H9 (cell line): ENCODE data around the gene CAMTA1. TPM values are rescaled to one million over a fixed set of nuclear protein-coding genes. Genes with fewer than 3 reads are reported as not detected.

Source experiments
- DNase-seq: peaks from one replicate; pipeline ENCODE4 v3.0.0-alpha.2; 2017
- H2AFZ ChIP-seq: one replicate; pipeline ENCODE4 v1.6.1; 2013; ENCODE audit warnings: mild to moderate bottlenecking, low read length, control low read depth, moderate library complexity
- H2AK5ac ChIP-seq: 2 replicates; pipeline ENCODE4 v1.6.1; 2013; ENCODE audit warnings: low read length, control low read depth, mixed read lengths; ENCODE audit not compliant: insufficient read length
- H2BK120ac ChIP-seq: one replicate; pipeline ENCODE4 v1.6.1; 2013; ENCODE audit warnings: low read depth, mild to moderate bottlenecking, low read length, control low read depth, inconsistent platforms; ENCODE audit not compliant: poor library complexity, severe bottlenecking
- H2BK12ac ChIP-seq: 2 replicates; pipeline ENCODE4 v1.6.1; 2013; ENCODE audit warnings: low read length, control low read depth, mixed read lengths, low read depth; ENCODE audit not compliant: insufficient read length
- H2BK15ac ChIP-seq: 2 replicates; pipeline ENCODE4 v1.6.1; 2013; ENCODE audit warnings: low read depth, low read length, control low read depth
- H2BK20ac ChIP-seq: one replicate; pipeline ENCODE4 v1.6.1; 2013; ENCODE audit warnings: low read depth, mild to moderate bottlenecking, low read length, control low read depth, inconsistent platforms; ENCODE audit not compliant: poor library complexity, severe bottlenecking
- H2BK5ac ChIP-seq: 2 replicates; pipeline ENCODE4 v1.6.1; 2013; ENCODE audit warnings: low read length, control low read depth, mixed read lengths; ENCODE audit not compliant: insufficient read length
- H3K14ac ChIP-seq: 2 replicates; pipeline ENCODE4 v1.6.1; 2013; ENCODE audit warnings: low read length, control low read depth; ENCODE audit not compliant: insufficient read depth
- H3K18ac ChIP-seq: 2 replicates; pipeline ENCODE4 v1.6.1; 2013; ENCODE audit warnings: low read depth, mild to moderate bottlenecking, mixed read lengths, low read length, control low read depth; ENCODE audit not compliant: insufficient read length
- H3K23ac ChIP-seq: 2 replicates; pipeline ENCODE4 v1.6.1; 2013; ENCODE audit warnings: low read length, control low read depth, mixed read lengths, low read depth; ENCODE audit not compliant: insufficient read length
- H3K23me2 ChIP-seq: 2 replicates; pipeline ENCODE4 v1.6.1; 2013; ENCODE audit warnings: low read depth, mild to moderate bottlenecking, mixed read lengths, low read length, control low read depth; ENCODE audit not compliant: insufficient read length, poor library complexity, severe bottlenecking
- H3K27ac ChIP-seq: 2 replicates; pipeline ENCODE4 v1.5.1; 2013; ENCODE audit warnings: low read length, control low read depth, mixed read lengths, low read depth; ENCODE audit not compliant: insufficient read length
- H3K27me3 ChIP-seq: 2 replicates; pipeline ENCODE4 v1.6.1; 2013; ENCODE audit warnings: low read length, control low read depth, inconsistent platforms; ENCODE audit not compliant: insufficient read depth
- H3K4ac ChIP-seq: 2 replicates; pipeline ENCODE4 v1.6.1; 2013; ENCODE audit warnings: low read depth, mild to moderate bottlenecking, control low read depth, inconsistent platforms, low read length, moderate library complexity
- H3K4me1 ChIP-seq: 2 replicates; pipeline ENCODE4 v1.6.1; 2013; ENCODE audit warnings: low read length, control low read depth, inconsistent platforms; ENCODE audit not compliant: insufficient read depth
- H3K4me2 ChIP-seq: 2 replicates; pipeline ENCODE4 v1.6.1; 2013; ENCODE audit warnings: low read length, control low read depth, mixed read lengths; ENCODE audit not compliant: insufficient read length, insufficient read depth
- H3K56ac ChIP-seq: 2 replicates; pipeline ENCODE4 v1.6.1; 2013; ENCODE audit warnings: low read depth, mild to moderate bottlenecking, mixed read lengths, low read length, control low read depth; ENCODE audit not compliant: insufficient read length
- H3K79me1 ChIP-seq: 2 replicates; pipeline ENCODE4 v1.6.1; 2013; ENCODE audit warnings: low read depth, mild to moderate bottlenecking, moderate library complexity, low read length, control low read depth, inconsistent platforms; ENCODE audit not compliant: insufficient read depth, poor library complexity, severe bottlenecking
- H3K79me2 ChIP-seq: 2 replicates; pipeline ENCODE4 v1.6.1; 2013; ENCODE audit warnings: low read length, control low read depth, inconsistent platforms; ENCODE audit not compliant: insufficient read depth
- H3K9ac ChIP-seq: 2 replicates; pipeline ENCODE4 v1.6.1; 2013; ENCODE audit warnings: low read length, control low read depth, mixed read lengths; ENCODE audit not compliant: insufficient read length; ENCODE audit errors: extremely low read depth
- H3K9me3 ChIP-seq: one replicate; pipeline ENCODE4 v1.6.1; 2013; ENCODE audit warnings: low read depth, low read length, inconsistent platforms; ENCODE audit not compliant: control insufficient read depth
- H3T11ph ChIP-seq: one replicate; pipeline ENCODE4 v1.6.1; 2013; ENCODE audit warnings: mild to moderate bottlenecking, low read length, control low read depth, inconsistent platforms
- H4K20me1 ChIP-seq: one replicate; pipeline ENCODE4 v1.6.1; 2013; ENCODE audit not compliant: control insufficient read depth, insufficient read length, insufficient read depth
- H4K5ac ChIP-seq: 2 replicates; pipeline ENCODE4 v1.6.1; 2013; ENCODE audit warnings: low read depth, mild to moderate bottlenecking, mixed read lengths, low read length, control low read depth; ENCODE audit not compliant: insufficient read length
- H4K8ac ChIP-seq: replicated peaks from 2 replicates; pipeline ENCODE4 v1.6.1; 2013; ENCODE audit warnings: low read length, control low read depth, mixed read lengths, low read depth; ENCODE audit not compliant: insufficient read length
- H4K91ac ChIP-seq: 2 replicates; pipeline ENCODE4 v1.6.1; 2013; ENCODE audit warnings: low read depth, mild to moderate bottlenecking, moderate library complexity, mixed read lengths, low read length, control low read depth; ENCODE audit not compliant: insufficient read length
- H3K27ac Mint-ChIP-seq, 3 experiments: 2 replicates in 2 of 3; 3 replicates in 1 of 3; pipeline ENCODE4 v1.8.0; 2020 to 2021; ENCODE audit warnings: mixed read lengths in 3 of 3, mild to moderate bottlenecking in 1 of 3, moderate library complexity in 1 of 3
- H3K27me3 Mint-ChIP-seq: 2 replicates; pipeline ENCODE4 v1.8.0; 2021; ENCODE audit warnings: low read depth, mild to moderate bottlenecking, moderate library complexity, mixed read lengths
- H3K36me3 Mint-ChIP-seq, 3 experiments: 2 replicates in 2 of 3; 3 replicates in 1 of 3; pipeline ENCODE4 v1.8.0; 2020 to 2021; ENCODE audit warnings: low read depth in 3 of 3, mixed read lengths in 3 of 3; ENCODE audit not compliant: insufficient read depth in 1 of 3
- H3K4me1 Mint-ChIP-seq, 2 experiments: 2 replicates each; pipeline ENCODE4 v1.8.0; 2020; ENCODE audit warnings: mixed read lengths in 2 of 2
- H3K4me3 Mint-ChIP-seq, 2 experiments: 2 replicates in 1 of 2; 3 replicates in 1 of 2; pipeline ENCODE4 v1.8.0; 2020 to 2021; ENCODE audit warnings: mild to moderate bottlenecking in 2 of 2, mixed read lengths in 2 of 2, moderate library complexity in 1 of 2
- H3K9me3 Mint-ChIP-seq, 2 experiments: 2 replicates in 1 of 2; 3 replicates in 1 of 2; pipeline ENCODE4 v1.8.0; 2020; ENCODE audit warnings: mild to moderate bottlenecking in 2 of 2, mixed read lengths in 2 of 2, moderate library complexity in 1 of 2
- CTCF ChIP-seq: fragments of 200-600 bp; sonication (generic); conservative IDR thresholded peaks from 3 replicates; pipeline ENCODE4 v1.8.0; 2021; ENCODE audit warnings: antibody characterized with exemption, mild to moderate bottlenecking
- WGBS: extraction: QIAGEN DNeasy Blood & Tissue Kit; methylation state at CpG from one replicate; pipeline ENCODE4 v1.1.7; 2013; ENCODE audit warnings: missing lambda C conversion rate, low lambda C conversion rate, mixed read lengths; ENCODE audit not compliant: insufficient read length; ENCODE audit errors: extremely low coverage; 5-methylcytosine and 5-hydroxymethylcytosine counted together
- total RNA-seq: library from RNA; stranded (reverse); gene quantifications from 2 replicates; pipeline ENCODE4 v1.2.1, GENCODE V29; 2021

The CAMTA1 gene
- total RNA-seq, 1 experiment from 2014 or later, result 115 TPM

- Histone ChIP-seq H3K4me2 (no peak overlapping the region), H4K8ac (no peak overlapping the region), H3K14ac (no peak overlapping the region), H4K91ac (no peak overlapping the region), H2BK5ac (no peak overlapping the region), H3K27me3 (no peaks in the 10 kb centered on the region), H3K9ac (no peak overlapping the region), H3K79me1 (no peaks in the 10 kb centered on the region), H2BK20ac (no peak overlapping the region), H3K18ac (no peak overlapping the region), H2BK12ac (no peak overlapping the region), H3K23me2 (no peaks in the 10 kb centered on the region), H3T11ph (no peak overlapping the region), H4K5ac (no peak overlapping the region), H3K9me3 (no peaks in the 10 kb centered on the region), H4K20me1 (no peaks in the 10 kb centered on the region), H2BK120ac (no peak overlapping the region), H3K4ac (no peak overlapping the region), H2BK15ac (no peak overlapping the region), H3K23ac (no peak overlapping the region), H3K27ac (no peak overlapping the region), H3K79me2 (no peaks in the 10 kb centered on the region), H3K4me1 (peaks cover 13% of the 10 kb centered on the region; the same call in 1 of the 2 replicates), H3K56ac (no peak overlapping the region), H2AFZ (no peak overlapping the region), H2AK5ac (no peak overlapping the region)
- no peak for DNase-seq
- Mint-ChIP-seq H3K27me3 (peaks cover 6% of the 10 kb centered on the region), H3K27ac (no peak overlapping the region; a peak in 1 of 7 replicates), H3K9me3 (no peaks in the 10 kb centered on the region; a peak in 1 of 5 replicates), H3K4me3 (no peak overlapping the region), H3K36me3 (no peaks in the 10 kb centered on the region), H3K4me1 (peaks cover 59 to 71% of the 10 kb centered on the region in 2 experiments)
- no CpG with 5 or more reads among the region's 11 CpGs for WGBS
- TF ChIP-seq CTCF, result no peak
These were observed 749.8 kb downstream of the CAMTA1 start for GRCh38 chr1:7535016-7535415.
